Neuronal stem cell (in vitro differentiated cells): Measurements from ENCODE around the gene MCC.

Source experiments
- DNase-seq: peaks from one replicate; pipeline ENCODE4 v3.0.0-alpha.2; 2013; ENCODE audit warnings: low spot score
- H2AFZ ChIP-seq: one replicate; pipeline ENCODE4 v1.6.1; 2013; ENCODE audit warnings: mild to moderate bottlenecking, low read length, inconsistent platforms
- H2AK5ac ChIP-seq: 2 replicates; pipeline ENCODE4 v1.6.1; 2013; ENCODE audit warnings: low read depth, mild to moderate bottlenecking, inconsistent platforms, low read length, moderate library complexity, mixed read lengths
- H2BK120ac ChIP-seq: 2 replicates; pipeline ENCODE4 v1.6.1; 2013; ENCODE audit warnings: low read depth, mild to moderate bottlenecking, inconsistent platforms, low read length, moderate library complexity, mixed read lengths
- H2BK12ac ChIP-seq: one replicate; pipeline ENCODE4 v1.6.1; 2013; ENCODE audit warnings: low read length, inconsistent platforms
- H2BK15ac ChIP-seq: 2 replicates; pipeline ENCODE4 v1.6.1; 2013; ENCODE audit warnings: mild to moderate bottlenecking, low read length, inconsistent platforms, mixed read lengths
- H2BK5ac ChIP-seq: one replicate; pipeline ENCODE4 v1.6.1; 2013; ENCODE audit warnings: inconsistent platforms, mild to moderate bottlenecking, low read length, moderate library complexity
- H3K14ac ChIP-seq: one replicate; pipeline ENCODE4 v1.6.1; 2013; ENCODE audit warnings: low read length, inconsistent platforms
- H3K18ac ChIP-seq: 2 replicates; pipeline ENCODE4 v1.6.1; 2013; ENCODE audit warnings: low read length, inconsistent platforms
- H3K23ac ChIP-seq: 2 replicates; pipeline ENCODE4 v1.6.1; 2013; ENCODE audit warnings: low read depth, mild to moderate bottlenecking, mixed read lengths, low read length, inconsistent platforms; ENCODE audit not compliant: poor library complexity
- H3K27ac ChIP-seq: replicated peaks from 3 replicates; pipeline ENCODE4 v1.5.1; 2013; ENCODE audit warnings: low read length, inconsistent platforms
- H3K27me3 ChIP-seq, 3 experiments: 2 replicates each; pipeline ENCODE4 v1.6.1; 2013; ENCODE audit warnings: low read length in 3 of 3, mild to moderate bottlenecking in 2 of 3, inconsistent platforms in 1 of 3, low read depth in 1 of 3, mixed read lengths in 1 of 3, moderate library complexity in 1 of 3; ENCODE audit not compliant: control insufficient read depth in 3 of 3, insufficient read depth in 3 of 3
- H3K36me3 ChIP-seq, 2 donors: replicated peaks in 1 of 2; 2 replicates each; pipeline ENCODE4 v1.6.1; 2013; ENCODE audit warnings: low read length in 2 of 2; ENCODE audit not compliant: control insufficient read depth in 2 of 2, insufficient read depth in 2 of 2
- H3K4ac ChIP-seq: 2 replicates; pipeline ENCODE4 v1.6.1; 2013; ENCODE audit warnings: inconsistent platforms, mild to moderate bottlenecking, low read length, moderate library complexity
- H3K4me1 ChIP-seq, 2 donors: 1 replicate in 1 of 2; 2 replicates in 1 of 2; pipeline ENCODE4 v1.6.1; 2013; ENCODE audit warnings: low read length in 2 of 2, low read depth in 1 of 2; ENCODE audit not compliant: control insufficient read depth in 2 of 2, insufficient read depth in 1 of 2
- H3K4me2 ChIP-seq: one replicate; pipeline ENCODE4 v1.6.1; 2013; ENCODE audit warnings: mild to moderate bottlenecking, low read length, inconsistent platforms; ENCODE audit not compliant: insufficient read depth, poor library complexity, severe bottlenecking
- H3K4me3 ChIP-seq, 2 donors: 2 replicates each; pipeline ENCODE4 v1.5.1; 2013; ENCODE audit warnings: low read length in 2 of 2, mild to moderate bottlenecking in 2 of 2, inconsistent platforms in 1 of 2, moderate library complexity in 1 of 2
- H3K79me1 ChIP-seq: one replicate; pipeline ENCODE4 v1.6.1; 2013; ENCODE audit warnings: low read depth, mild to moderate bottlenecking, inconsistent platforms, low read length, moderate library complexity
- H3K9ac ChIP-seq: one replicate; pipeline ENCODE4 v1.6.1; 2013; ENCODE audit warnings: mild to moderate bottlenecking, low read depth, low read length, inconsistent platforms; ENCODE audit not compliant: poor library complexity
- H3K9me3 ChIP-seq, 2 donors: replicated peaks in 1 of 2; 2 replicates each; pipeline versions ENCODE3 to v1.6.1; 2013; ENCODE audit warnings: low read length in 2 of 2, mild to moderate bottlenecking in 2 of 2, inconsistent platforms in 1 of 2, low read depth in 1 of 2, mixed read lengths in 1 of 2, moderate library complexity in 1 of 2; ENCODE audit not compliant: control insufficient read depth in 2 of 2, insufficient read depth in 1 of 2
- H4K8ac ChIP-seq: one replicate; pipeline ENCODE4 v1.6.1; 2013; ENCODE audit warnings: low read depth, mild to moderate bottlenecking, inconsistent platforms, low read length, moderate library complexity
- H4K91ac ChIP-seq: one replicate; pipeline ENCODE4 v1.6.1; 2013; ENCODE audit warnings: low read length, low read depth, mild to moderate bottlenecking, inconsistent platforms; ENCODE audit not compliant: poor library complexity
- WGBS, 2 donors: extraction: QIAGEN DNeasy Blood & Tissue Kit; methylation state at CpG; one replicate each; pipeline ENCODE4 v1.1.7; 2013; ENCODE audit warnings: missing lambda C conversion rate in 2 of 2, mixed read lengths in 1 of 2; ENCODE audit not compliant: insufficient read length in 2 of 2, insufficient replicate concordance in 1 of 2; ENCODE audit errors: extremely low coverage in 2 of 2; 5-methylcytosine and 5-hydroxymethylcytosine counted together

Gene MCC

GRCh38 chr5:113095831-113096230, 392.4 kb downstream of the MCC start:
- no peak overlapping the region for H4K91ac ChIP-seq
- H3K4me2 ChIP-seq: no peak overlapping the region
- no peak overlapping the region for H3K4me3 ChIP-seq
- no CpG with 5 or more reads among the region's 2 CpGs for WGBS, 2 donors
- H3K4me1 ChIP-seq: no peaks in the 10 kb centered on the region
- H3K79me1 ChIP-seq: no peaks in the 10 kb centered on the region
- no peaks in the 10 kb centered on the region for H3K27me3 ChIP-seq
- no peak overlapping the region for H3K9ac ChIP-seq
- H2BK15ac ChIP-seq: no peak overlapping the region
- no peak overlapping the region for H2BK5ac ChIP-seq
- peak overlapping the region; percentile 15 for H2AK5ac ChIP-seq
- H4K8ac ChIP-seq: no peak overlapping the region
- H2AFZ ChIP-seq: no peak overlapping the region
- no peak overlapping the region for H3K14ac ChIP-seq
- H3K18ac ChIP-seq: no peak overlapping the region
- no peak overlapping the region for H2BK12ac ChIP-seq
- H3K4ac ChIP-seq: no peak overlapping the region
- no peaks in the 10 kb centered on the region for H3K9me3 ChIP-seq
- H3K36me3 ChIP-seq: no peaks in the 10 kb centered on the region
- no peak overlapping the region for H3K27ac ChIP-seq
- no peak overlapping the region for H2BK120ac ChIP-seq
- DNase-seq: no peak
- H3K23ac ChIP-seq: no peak overlapping the region

- no peak overlapping the region for H2BK120ac ChIP-seq
- no peaks in the 10 kb centered on the region for H3K36me3 ChIP-seq
- no peak overlapping the region for H2BK15ac ChIP-seq
- no peak overlapping the region for H3K4me2 ChIP-seq
- no peak overlapping the region for H4K91ac ChIP-seq
- H3K27me3 ChIP-seq: no peaks in the 10 kb centered on the region
- no peak overlapping the region for H3K27ac ChIP-seq
- no peak overlapping the region for H4K8ac ChIP-seq
- H3K14ac ChIP-seq: no peak overlapping the region
- no peak overlapping the region for H3K23ac ChIP-seq
- H3K9ac ChIP-seq: no peak overlapping the region
- no peak overlapping the region for H2AFZ ChIP-seq
- WGBS, 2 donors: no CpG with 5 or more reads among the region's 3 CpGs
- no peaks in the 10 kb centered on the region for H3K9me3 ChIP-seq
- H3K79me1 ChIP-seq: no peaks in the 10 kb centered on the region
- H3K18ac ChIP-seq: no peak overlapping the region
- H2BK5ac ChIP-seq: no peak overlapping the region
- H3K4me1 ChIP-seq: peaks cover 2 to 3% of the 10 kb centered on the region in 2 donors
- H3K4me3 ChIP-seq: no peak overlapping the region
- no peak overlapping the region for H3K4ac ChIP-seq
- H2BK12ac ChIP-seq: no peak overlapping the region
- H2AK5ac ChIP-seq: no peak overlapping the region
- no peak for DNase-seq
These were observed 394.7 kb downstream of the MCC start for GRCh38 chr5:113093558-113093957.

DNA sequence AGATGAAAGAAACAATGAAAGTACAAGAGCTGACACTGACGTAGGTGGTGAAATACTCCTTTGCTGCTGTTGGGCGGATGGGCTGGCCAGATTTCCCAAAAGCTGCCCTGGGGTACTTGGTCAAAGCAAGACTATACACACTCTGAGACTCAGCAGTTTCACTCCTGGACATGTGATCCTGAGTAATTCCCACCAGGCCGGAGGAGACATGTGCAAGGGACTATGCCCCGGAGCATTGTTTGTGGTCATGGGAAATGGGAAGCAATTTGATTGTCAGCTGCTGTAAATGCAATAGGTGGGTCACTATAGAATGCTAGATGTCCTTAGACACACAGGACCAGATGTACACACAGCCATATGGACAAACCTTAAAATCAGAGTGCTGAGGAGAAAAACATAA, 395.6 kb downstream of the MCC start:
- Histone ChIP-seq H2AFZ (no peak overlapping the region), H3K23ac (no peak overlapping the region), H4K91ac (no peak overlapping the region), H3K14ac (no peak overlapping the region), H3K18ac (no peak overlapping the region), H2BK12ac (no peak overlapping the region), H2AK5ac (no peak overlapping the region), H2BK5ac (no peak overlapping the region), H3K27ac (no peak overlapping the region), H3K9me3 (no peaks in the 10 kb centered on the region), H3K36me3 (no peaks in the 10 kb centered on the region), H4K8ac (no peak overlapping the region), H2BK120ac (no peak overlapping the region), H2BK15ac (no peak overlapping the region), H3K27me3 (no peaks in the 10 kb centered on the region), H3K4me2 (no peak overlapping the region), H3K4me1 (peaks cover 2 to 3% of the 10 kb centered on the region in 2 donors), H3K79me1 (no peaks in the 10 kb centered on the region), H3K9ac (no peak overlapping the region), H3K4me3 (no peak overlapping the region), H3K4ac (no peak overlapping the region)
- WGBS, 2 donors: no CpG with 5 or more reads among the region's 4 CpGs
- DNase-seq: no peak

DNA sequence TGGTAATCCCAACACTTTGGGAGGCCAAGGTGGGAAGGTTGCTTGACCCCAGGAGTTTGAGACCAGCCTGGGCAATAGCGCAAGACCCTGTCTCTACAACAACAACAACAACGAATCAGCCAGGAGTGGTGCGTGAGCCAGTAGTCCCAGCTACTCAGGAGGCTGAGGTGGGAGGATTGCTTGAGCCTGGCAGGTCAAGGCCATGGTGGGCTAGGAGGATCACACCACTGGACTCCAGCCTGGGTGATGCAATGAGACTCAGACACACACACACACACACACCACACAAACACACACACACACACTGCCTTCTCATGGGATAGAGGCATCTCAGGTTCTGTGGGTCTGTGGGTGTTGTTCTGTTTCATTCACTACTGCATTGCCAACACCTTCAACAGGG, 396.6 kb downstream of the MCC start:
- no peak overlapping the region for H2BK5ac ChIP-seq
- DNase-seq: no peak
- H2AK5ac ChIP-seq: no peak overlapping the region
- no peaks in the 10 kb centered on the region for H3K79me1 ChIP-seq
- H2BK15ac ChIP-seq: no peak overlapping the region
- H3K4ac ChIP-seq: no peak overlapping the region
- no peak overlapping the region for H2BK12ac ChIP-seq
- no peak overlapping the region for H3K27ac ChIP-seq
- no peak overlapping the region for H3K18ac ChIP-seq
- peak overlapping the region; percentile 52 for H4K8ac ChIP-seq
- peaks cover 2 to 3% of the 10 kb centered on the region in 2 donors for H3K4me1 ChIP-seq
- H3K14ac ChIP-seq: no peak overlapping the region
- WGBS, 2 donors: no CpG with 5 or more reads among the region's 3 CpGs
- H3K4me2 ChIP-seq: no peak overlapping the region
- H2AFZ ChIP-seq: no peak overlapping the region
- H3K36me3 ChIP-seq: no peaks in the 10 kb centered on the region
- H3K9me3 ChIP-seq: no peaks in the 10 kb centered on the region
- no peak overlapping the region for H3K4me3 ChIP-seq
- H3K27me3 ChIP-seq: no peaks in the 10 kb centered on the region
- no peak overlapping the region for H3K23ac ChIP-seq
- no peak overlapping the region for H4K91ac ChIP-seq
- H3K9ac ChIP-seq: no peak overlapping the region
- no peak overlapping the region for H2BK120ac ChIP-seq
